Liver (tissue), 3 donors: ENCODE measurements around the gene SIMC1.

Experiments
- ATF3 ChIP-seq: IDR thresholded peaks from 2 replicates; pipeline ENCODE4 v1.6.1; 2016; ENCODE audit warnings: antibody characterized with exemption
- CTCF ChIP-seq: fragments of 150-350 bp; IDR thresholded peaks from 2 replicates; pipeline ENCODE4 v1.5.1; 2017; ENCODE audit warnings: improper control_type of control experiment, low read depth, low read length; ENCODE audit not compliant: missing input control
- EGR1 ChIP-seq, 2 donors: IDR thresholded peaks; 2 replicates each; pipeline ENCODE4 v1.6.1; 2016 to 2018; ENCODE audit warnings: antibody characterized with exemption in 2 of 2, low read depth in 2 of 2
- MAX ChIP-seq: IDR thresholded peaks from 2 replicates; pipeline ENCODE4 v1.6.1; 2016; ENCODE audit warnings: antibody characterized with exemption
- RAD21 ChIP-seq, 2 donors: IDR thresholded peaks; 2 replicates each; pipeline ENCODE4 v1.6.1; 2016; ENCODE audit warnings: antibody characterized with exemption in 2 of 2, mild to moderate bottlenecking in 2 of 2
- ZBTB33 ChIP-seq: IDR thresholded peaks from 2 replicates; pipeline ENCODE4 v1.6.1; 2016; ENCODE audit warnings: antibody characterized with exemption
- donor health status: healthy.
- donor health status: healthy.

GRCh38 chr5:176188506-176189193, 49.6 kb upstream of the SIMC1 start:
- TF ChIP-seq CTCF, result no peak
- TF ChIP-seq ZBTB33, result no peak
- no peak for TF ChIP-seq MAX
- TF ChIP-seq EGR1 (IDR thresholded peaks at IDR 0.05; ENCODE audit: low read depth in 2 of 2), result no peak
- TF ChIP-seq ATF3, result no peak
- TF ChIP-seq RAD21 (IDR thresholded peaks at IDR 0.05), result no peak
